HCT116 (cell line): ENCODE results near the gene LSMEM2. TPM values are rescaled to one million over a fixed set of nuclear protein-coding genes. Genes with fewer than 3 reads are reported as not detected.

Experiments used
- ATAC-seq: fragments of 200-7000 bp; cut with Tn5 transposase; 2 replicates; pipeline ENCODE4 v1.9.1; 2020; ENCODE audit warnings: mild to moderate bottlenecking, moderate library complexity
- BruUV-seq: library from RNA; stranded (reverse); fragments of 400-500 nt; replicated peaks from 2 replicates; lab custom pipeline; 2021; lab: Mats Ljungman, UMichigan
- CTCF ChIA-PET: fragments of 300-600 bp; sonication (Branson Sonifier 250); formaldehyde crosslinking; loops from one replicate; lab custom pipeline; 2021; ENCODE audit warnings: antibody characterized with exemption; lab: Charles Lee
- POLR2A ChIA-PET: fragments of 300-600, 350-600 bp; sonication (Branson Sonifier 250); formaldehyde crosslinking; loops from one replicate; lab custom pipeline; 2021; ENCODE audit warnings: antibody characterized with exemption; lab: Charles Lee
- RAD21 ChIA-PET, 2 experiments: fragments of 300-600 bp; sonication (Branson Sonifier 250); formaldehyde crosslinking; loops; one replicate each; lab custom pipeline; 2023; ENCODE audit warnings: low total read pairs in 2 of 2; ENCODE audit not compliant: uncharacterized antibody in 2 of 2, unreplicated experiment in 2 of 2, low non-redundant PET in 1 of 2; lab: Charles Lee
- DNase-seq: peaks from one replicate; pipeline ENCODE4 v3.0.0-alpha.2; 2010; ENCODE audit warnings: low read depth, low spot score
- H2AFZ ChIP-seq: fragments of 200-600 bp; shearing (Covaris generic), sonication (generic); 2 replicates; pipeline ENCODE4 v1.6.1; 2017; ENCODE audit warnings: low read depth, mixed run types, mixed read lengths, antibody characterized with exemption, low read length; ENCODE audit not compliant: poor library complexity, severe bottlenecking
- H3K27ac ChIP-seq: 2 replicates; pipeline ENCODE4 v1.5.1; 2012; ENCODE audit warnings: low read depth, low read length
- H3K27me3 ChIP-seq: fragments of 200-600 bp; sonication (generic); 2 replicates; pipeline ENCODE4 v1.6.1; 2016; ENCODE audit warnings: mixed run types, low read length, mixed read lengths; ENCODE audit not compliant: insufficient read depth
- H3K36me3 ChIP-seq, 2 experiments: fragments of 200-500 bp in 1 of 2; fragments of 200-600 bp in 1 of 2; sonication (Bioruptor generic) in 1 of 2; sonication (generic) in 1 of 2; 2 replicates each; pipeline versions ENCODE4 v1.5.1 to v1.6.1; 2014 to 2016; ENCODE audit warnings: low read length in 2 of 2, inconsistent platforms in 1 of 2, mixed read lengths in 1 of 2, mixed run types in 1 of 2; ENCODE audit not compliant: insufficient read depth in 2 of 2, control insufficient read depth in 1 of 2
- H3K4me1 ChIP-seq, 2 experiments: fragments of 200-600 bp in 1 of 2; sonication (generic) in 1 of 2; 2 replicates each; pipeline versions ENCODE4 v1.5.1 to v1.6.1; 2012 to 2017; ENCODE audit warnings: low read length in 2 of 2, inconsistent platforms in 1 of 2, mild to moderate bottlenecking in 1 of 2, mixed read lengths in 1 of 2, mixed run types in 1 of 2, moderate library complexity in 1 of 2; ENCODE audit not compliant: insufficient read depth in 2 of 2, control insufficient read depth in 1 of 2
- H3K4me2 ChIP-seq: fragments of 200-600 bp; sonication (generic); 2 replicates; pipeline ENCODE4 v1.6.1; 2017; ENCODE audit warnings: mixed run types, low read length, mixed read lengths
- H3K4me3 ChIP-seq, 2 experiments: fragments of 200-600 bp in 1 of 2; sonication (generic) in 1 of 2; replicated peaks in 1 of 2; 2 replicates each; pipeline ENCODE4 v1.5.1; 2011 to 2016; ENCODE audit warnings: low read length in 2 of 2, control low read depth in 1 of 2, low read depth in 1 of 2, mild to moderate bottlenecking in 1 of 2, mixed read lengths in 1 of 2, mixed run types in 1 of 2
- H3K79me2 ChIP-seq: fragments of 200-600 bp; sonication (generic); 2 replicates; pipeline ENCODE4 v1.6.1; 2017; ENCODE audit warnings: mild to moderate bottlenecking, mixed run types, low read length, moderate library complexity, mixed read lengths; ENCODE audit not compliant: insufficient read depth
- H3K9ac ChIP-seq: fragments of 200-600 bp; sonication (generic); 2 replicates; pipeline ENCODE4 v1.6.1; 2016; ENCODE audit warnings: low read length, mixed read lengths
- H3K9me2 ChIP-seq: fragments of 200-600 bp; sonication (generic), shearing (Covaris generic); 2 replicates; pipeline ENCODE4 v1.6.1; 2017; ENCODE audit warnings: mixed run types, mild to moderate bottlenecking, moderate library complexity; ENCODE audit not compliant: insufficient read depth
- H3K9me3 ChIP-seq, 2 experiments: fragments of 200-500 bp in 1 of 2; fragments of 200-600 bp in 1 of 2; sonication (Bioruptor generic) in 1 of 2; sonication (generic) in 1 of 2; 2 replicates each; pipeline ENCODE4 v1.6.1; 2014 to 2017; ENCODE audit warnings: low read length in 2 of 2, mixed read lengths in 2 of 2, inconsistent platforms in 1 of 2, low read depth in 1 of 2, mild to moderate bottlenecking in 1 of 2, mixed run types in 1 of 2, moderate library complexity in 1 of 2; ENCODE audit not compliant: control insufficient read depth in 1 of 2, insufficient read depth in 1 of 2
- H4K20me1 ChIP-seq: fragments of 200-600 bp; sonication (generic), shearing (Covaris generic); 2 replicates; pipeline ENCODE4 v1.6.1; 2017; ENCODE audit warnings: mixed run types, mild to moderate bottlenecking, moderate library complexity; ENCODE audit not compliant: insufficient read depth
- ATF3 ChIP-seq: IDR thresholded peaks from 2 replicates; pipeline ENCODE4 v1.6.1; 2012
- CTCF ChIP-seq, 3 experiments: fragments of 200-600 bp in 1 of 3; sonication (generic) in 1 of 3; IDR thresholded peaks in 2 of 3; conservative IDR thresholded peaks in 1 of 3; 2 replicates each; pipeline ENCODE4 v1.5.1; 2012 to 2017; ENCODE audit warnings: low read depth in 2 of 3, low read length in 2 of 3, antibody characterized with exemption in 1 of 3, borderline replicate concordance in 1 of 3, control low read depth in 1 of 3, mild to moderate bottlenecking in 1 of 3, mixed read lengths in 1 of 3, mixed run types in 1 of 3, moderate library complexity in 1 of 3; ENCODE audit not compliant: insufficient read depth in 1 of 3
- ELF1 ChIP-seq: IDR thresholded peaks from 2 replicates; pipeline ENCODE4 v1.6.1; 2012; ENCODE audit warnings: low read depth, borderline replicate concordance
- EZH2phosphoT487 ChIP-seq: fragments of 200-600 bp; IDR thresholded peaks from 2 replicates; pipeline ENCODE4 v1.6.1; 2018; ENCODE audit warnings: antibody characterized with exemption, borderline replicate concordance
- FOSL1 ChIP-seq: IDR thresholded peaks from 2 replicates; pipeline ENCODE4 v1.6.1; 2012; ENCODE audit warnings: low read depth
- JUND ChIP-seq: IDR thresholded peaks from 2 replicates; pipeline ENCODE4 v1.6.1; 2012
- RAD21 ChIP-seq: IDR thresholded peaks from 2 replicates; pipeline ENCODE4 v1.6.1; 2012; ENCODE audit warnings: low read depth, mild to moderate bottlenecking
- SRF ChIP-seq: IDR thresholded peaks from 2 replicates; pipeline ENCODE4 v1.6.1; 2012; ENCODE audit warnings: low read depth
- ZFX ChIP-seq: fragments of 450-650 bp; IDR thresholded peaks from 2 replicates; pipeline ENCODE4 v1.6.1; 2017
- intact Hi-C: fragments of 100-400 bp; cut with micrococcal nuclease; formaldehyde crosslinking; loops from 2 replicates; pipeline ENCODE4 v1.10.0; 2022
- total RNA-seq: library from RNA; stranded (reverse); gene quantifications from one replicate; pipeline ENCODE4 v1.2.1, GENCODE V29; 2021; ENCODE audit not compliant: unreplicated experiment

The LSMEM2 gene
- total RNA-seq, 1 experiment from 2014 or later = not detected

- TF ChIP-seq RAD21 = no peak
- TF ChIP-seq ZFX = no peak
- no peak for TF ChIP-seq ATF3
- no peak for TF ChIP-seq CTCF (IDR thresholded peaks at IDR 0.05 in 2 of 3, conservative IDR thresholded peaks at IDR 0.05 in 1 of 3; ENCODE audit: borderline replicate concordance in 1 of 3, insufficient read depth in 1 of 3, low read depth in 2 of 3, low read length in 2 of 3)
- no peak for TF ChIP-seq EZH2phosphoT487
- TF ChIP-seq ELF1 = no peak
- no peak for TF ChIP-seq JUND
- TF ChIP-seq FOSL1 = no peak
- no peak for TF ChIP-seq SRF
- Histone ChIP-seq H3K4me2 (0 out of 2 replicates have a peak overlapping the region, but pooled peaks have one; percentile 92), H3K9me3 (no peaks in the 10 kb centered on the region), H4K20me1 (no peaks in the 10 kb centered on the region), H3K9ac (no peak overlapping the region), H2AFZ (no peak overlapping the region), H3K27me3 (no peaks in the 10 kb centered on the region), H3K4me1 (peaks cover 55 to 74% of the 10 kb centered on the region in 2 experiments), H3K4me3 (no peak overlapping the region), H3K79me2 (peaks cover 39% of the 10 kb centered on the region), H3K27ac (no peak overlapping the region), H3K9me2 (no peaks in the 10 kb centered on the region), H3K36me3 (peaks cover 2 to 17% of the 10 kb centered on the region in 2 experiments; a peak in 1 of 4 replicates)
- no TSS peak for BruUV-seq
- intact Hi-C loops = no loop called here
- RAD21 ChIA-PET = no interaction called here
- DNase-seq (no peak), ATAC-seq (no peak)
- POLR2A ChIA-PET = interaction anchor here (1.6 to 2.1 kb wide), 3 partner anchors 12 to 23 kb away, joined by 5 to 8 read pairs (median 5); partner anchors contain the start of genes HYAL1, HYAL3, IFRD2 and NAA80
- CTCF ChIA-PET = no interaction called here
Observed at GRCh38 chr3:50314816-50315215, 35.9 kb downstream of the LSMEM2 start.
